GM13976 (cell line): Measurements from ENCODE around the gene BCKDHB.

Experiments
- DNase-seq: peaks from one replicate; pipeline ENCODE4 v3.0.0; 2012; ENCODE audit warnings: low spot score
- in situ Hi-C: fragments of 300-500 bp; cut with MboI; formaldehyde crosslinking; loops from one replicate; pipeline ENCODE4 v1.12.0; 2022; ENCODE audit warnings: low sequenced_read_pairs, mixed read lengths, inconsistent platforms; ENCODE audit not compliant: unreplicated experiment
- TF ChIP-seq, protein P1 (sequence below): IDR thresholded peaks from 2 replicates; pipeline ENCODE4 v1.5.1; 2012; ENCODE audit warnings: borderline replicate concordance, mild to moderate bottlenecking; ENCODE audit not compliant: insufficient read depth; ENCODE audit errors: extremely low read depth, missing control alignments, control extremely low read depth

Gene BCKDHB

DNA sequence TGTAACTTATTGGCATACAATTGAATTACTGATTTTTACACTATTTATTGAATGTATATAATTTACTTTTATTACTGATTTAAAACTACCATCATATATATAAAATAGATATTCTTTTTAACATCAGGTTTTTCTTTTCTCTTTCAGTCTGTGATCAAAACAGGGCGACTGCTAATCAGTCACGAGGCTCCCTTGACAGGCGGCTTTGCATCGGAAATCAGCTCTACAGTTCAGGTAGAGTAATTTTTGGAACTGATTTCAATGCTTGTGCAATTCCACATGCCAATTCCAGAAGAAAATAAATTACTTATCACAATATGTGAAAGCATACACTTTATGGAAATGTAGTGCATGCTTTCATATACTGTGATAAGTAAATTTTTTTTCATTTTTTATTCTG, 166.5 kb downstream of the BCKDHB start:
- no peak for DNase-seq
- TF ChIP-seq, protein P1, sequence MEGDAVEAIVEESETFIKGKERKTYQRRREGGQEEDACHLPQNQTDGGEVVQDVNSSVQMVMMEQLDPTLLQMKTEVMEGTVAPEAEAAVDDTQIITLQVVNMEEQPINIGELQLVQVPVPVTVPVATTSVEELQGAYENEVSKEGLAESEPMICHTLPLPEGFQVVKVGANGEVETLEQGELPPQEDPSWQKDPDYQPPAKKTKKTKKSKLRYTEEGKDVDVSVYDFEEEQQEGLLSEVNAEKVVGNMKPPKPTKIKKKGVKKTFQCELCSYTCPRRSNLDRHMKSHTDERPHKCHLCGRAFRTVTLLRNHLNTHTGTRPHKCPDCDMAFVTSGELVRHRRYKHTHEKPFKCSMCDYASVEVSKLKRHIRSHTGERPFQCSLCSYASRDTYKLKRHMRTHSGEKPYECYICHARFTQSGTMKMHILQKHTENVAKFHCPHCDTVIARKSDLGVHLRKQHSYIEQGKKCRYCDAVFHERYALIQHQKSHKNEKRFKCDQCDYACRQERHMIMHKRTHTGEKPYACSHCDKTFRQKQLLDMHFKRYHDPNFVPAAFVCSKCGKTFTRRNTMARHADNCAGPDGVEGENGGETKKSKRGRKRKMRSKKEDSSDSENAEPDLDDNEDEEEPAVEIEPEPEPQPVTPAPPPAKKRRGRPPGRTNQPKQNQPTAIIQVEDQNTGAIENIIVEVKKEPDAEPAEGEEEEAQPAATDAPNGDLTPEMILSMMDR: no peak
- in situ Hi-C loops: no loop called here

DNA sequence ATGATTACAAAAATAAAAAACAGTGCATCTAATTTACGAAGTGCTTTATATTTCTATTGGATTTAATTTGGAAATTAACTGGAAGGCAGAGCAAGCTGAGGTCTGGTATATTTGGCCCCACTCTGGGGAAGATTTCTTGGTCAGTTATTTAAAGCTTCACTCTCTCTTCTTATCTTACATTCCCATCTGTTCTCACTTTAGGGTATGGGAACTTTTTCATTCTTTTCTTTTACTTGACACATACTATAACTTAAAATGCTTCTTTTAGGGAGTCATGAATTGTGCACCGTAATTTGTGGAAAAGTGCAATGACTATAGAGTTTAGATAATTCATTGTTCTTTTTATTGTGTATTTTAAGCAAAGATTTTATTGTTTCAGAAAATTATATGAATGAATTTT, 170.4 kb downstream of the BCKDHB start:
- in situ Hi-C loops: no loop called here
- TF ChIP-seq, protein P1: no peak
- DNase-seq: no peak

DNA sequence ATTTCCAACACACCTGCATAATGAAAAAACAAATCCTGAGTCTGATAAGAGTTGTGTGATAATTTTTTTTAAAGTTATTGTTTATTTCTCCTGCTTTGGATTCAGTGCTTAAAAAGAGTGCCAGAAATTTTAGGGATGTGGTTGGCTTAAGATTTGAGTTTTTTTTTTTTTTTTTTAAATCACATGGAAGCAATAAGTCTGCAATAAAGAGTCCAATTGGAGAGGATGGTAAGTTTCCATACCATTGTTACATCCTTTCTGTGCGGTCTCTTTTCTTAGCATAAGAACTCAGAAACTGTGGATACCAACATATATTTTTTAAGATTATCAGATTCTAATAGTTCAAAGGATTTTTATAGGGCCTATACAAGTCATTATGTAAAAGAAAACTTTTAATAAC, 171.0 kb downstream of the BCKDHB start:
- DNase-seq: no peak
- in situ Hi-C loops: no loop called here
- TF ChIP-seq, protein P1: no peak

DNA sequence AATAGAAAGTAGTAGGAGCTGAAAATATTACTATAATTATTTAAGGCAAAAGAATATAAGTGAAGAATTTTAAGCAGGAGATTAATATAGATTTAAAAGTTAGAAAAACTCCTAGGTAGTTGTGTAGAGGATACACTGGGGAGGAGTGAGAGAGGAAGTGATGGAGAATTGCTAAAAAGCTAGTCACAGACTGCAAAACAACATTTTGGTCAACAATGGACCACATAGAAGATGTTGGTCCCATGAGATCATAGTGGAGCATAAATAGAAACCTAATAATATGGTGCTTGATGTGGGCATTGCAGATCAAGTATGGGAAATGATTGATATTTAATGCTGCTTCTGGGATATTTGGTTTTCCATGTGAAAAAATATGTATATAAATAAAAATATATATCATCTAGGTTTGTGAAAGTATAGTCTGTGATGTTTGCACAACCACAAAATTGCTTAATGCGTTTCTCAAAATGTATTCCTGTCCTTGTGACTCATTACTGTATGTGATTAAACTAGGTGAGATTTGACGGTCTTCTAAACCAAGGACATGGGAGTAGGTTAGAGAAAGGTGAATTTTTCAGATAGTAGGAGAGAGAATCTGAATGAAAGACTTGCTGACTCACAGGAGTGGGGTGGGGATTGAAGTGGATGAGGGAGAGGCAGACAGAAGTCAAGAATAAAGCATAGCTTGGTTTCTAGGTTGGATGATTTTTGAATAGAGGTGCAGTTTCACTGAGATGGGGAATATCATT, 174.0 kb downstream of the BCKDHB start:
- DNase-seq: no peak
- TF ChIP-seq, protein P1: no peak

DNA sequence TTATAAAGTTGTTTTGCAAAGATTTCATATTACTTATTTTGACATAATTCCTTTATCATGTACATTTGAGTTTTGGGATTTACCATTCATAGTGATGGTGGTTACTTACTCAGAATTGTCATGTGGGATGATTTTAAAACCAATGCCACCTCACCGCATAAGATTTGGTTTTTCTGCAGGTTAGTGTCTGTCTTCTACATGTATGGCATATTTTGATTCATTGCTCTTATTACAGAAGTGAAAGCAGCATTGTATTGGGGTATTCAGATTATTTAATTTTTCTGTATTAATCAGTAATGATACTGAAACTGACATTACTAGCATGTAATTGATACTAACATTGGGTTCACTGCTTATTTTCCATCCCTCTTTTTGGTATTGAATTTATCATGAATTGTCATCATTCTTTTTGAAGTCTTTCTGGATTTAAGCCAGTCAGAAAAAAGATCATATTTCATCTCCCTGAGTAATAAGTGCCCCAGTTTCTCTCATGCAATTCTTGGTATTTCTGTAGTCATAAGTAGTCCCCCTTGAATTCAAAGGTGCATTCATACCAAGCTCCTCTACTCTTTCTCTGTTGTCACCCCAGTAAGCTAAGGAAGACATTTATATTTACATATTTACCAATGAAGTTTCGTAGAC, 176.6 kb downstream of the BCKDHB start:
- TF ChIP-seq, protein P1: no peak
- in situ Hi-C loops: no loop called here
- DNase-seq: no peak

More for the DNA sequence above, 174.0 kb downstream of the BCKDHB start:
- in situ Hi-C loops: no loop called here

DNA sequence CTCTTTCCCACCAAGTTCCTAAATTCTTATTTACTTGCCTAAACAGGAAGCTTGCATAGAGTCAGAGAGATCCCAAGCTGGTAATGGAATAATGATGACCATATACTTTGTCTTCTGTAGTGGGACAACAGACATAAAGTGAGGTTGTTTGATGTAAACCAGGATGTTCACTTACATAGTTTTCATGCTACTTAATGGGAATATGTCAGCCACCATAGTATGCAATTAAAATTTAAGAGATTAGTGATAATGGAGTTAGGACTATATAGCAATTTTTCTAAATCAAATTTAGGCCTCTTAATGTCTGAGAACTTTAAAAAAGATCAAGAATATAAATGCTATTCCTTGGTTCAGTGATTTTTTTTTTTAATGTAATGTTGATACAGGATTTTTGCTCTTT, 180.6 kb downstream of the BCKDHB start:
- TF ChIP-seq, protein P1: no peak
- in situ Hi-C loops: no loop called here
- DNase-seq: no peak
